SH-SY5Y (cell line): ENCODE data around the gene TLR5.

Source experiments
- GATA2 ChIP-seq: IDR thresholded peaks from 2 replicates; pipeline ENCODE4 v1.6.1; 2011; ENCODE audit warnings: mild to moderate bottlenecking, low read depth, low read length
- GATA3 ChIP-seq: IDR thresholded peaks from 2 replicates; pipeline ENCODE4 v1.6.1; 2011; ENCODE audit warnings: low read depth, mild to moderate bottlenecking, low read length, moderate library complexity

- no peak for TF ChIP-seq GATA3
- TF ChIP-seq GATA2, result no peak
These were observed 19.9 kb downstream of the TLR5 start for GRCh38 chr1:223123011-223123610.
